ENCODE measurements around the gene RNF31.

Gene RNF31

GRCh38 chr14:24185741-24186140, 38.4 kb downstream of the RNF31 start:
- no peak for TF ChIP-seq CTCF (IDR thresholded peaks at IDR 0.05)

GRCh38 chr14:24186831-24187538, 39.7 kb downstream of the RNF31 start:
- no peak for TF ChIP-seq CTCF (IDR thresholded peaks at IDR 0.05)

GRCh38 chr14:24187539-24187915, 40.2 kb downstream of the RNF31 start:
- TF ChIP-seq CTCF (IDR thresholded peaks at IDR 0.05) = no peak

- TF ChIP-seq CTCF (IDR thresholded peaks at IDR 0.05) = no peak
Observed at GRCh38 chr14:24188251-24189058, 41.2 kb downstream of the RNF31 start, which contains the start of gene IPO4. TSS of gene IPO4 (minus strand) at chr14:24188816. CDS start at chr14:24188787, 29 bp downstream.

GRCh38 chr14:24189059-24189375, 41.7 kb downstream of the RNF31 start:
- TF ChIP-seq CTCF (IDR thresholded peaks at IDR 0.05) = no peak

GRCh38 chr14:24189460-24189859, 42.2 kb downstream of the RNF31 start:
- no peak for TF ChIP-seq CTCF (IDR thresholded peaks at IDR 0.05)

- no peak for TF ChIP-seq CTCF (IDR thresholded peaks at IDR 0.05)
Observed at GRCh38 chr14:24190416-24190815, 43.1 kb downstream of the RNF31 start.
